ENCODE measurements around the gene DFFB. TPM values are rescaled to one million over a fixed set of nuclear protein-coding genes. Genes with fewer than 3 reads are reported as not detected.
A peak's percentile ranks its signal among the peaks of the same experiment; 100 is the strongest.

Gene DFFB
- total and polyA plus RNA-seq, 7 experiments from 2014 or later: 9.8 to 27.7 (median 14.9) TPM

DNA sequence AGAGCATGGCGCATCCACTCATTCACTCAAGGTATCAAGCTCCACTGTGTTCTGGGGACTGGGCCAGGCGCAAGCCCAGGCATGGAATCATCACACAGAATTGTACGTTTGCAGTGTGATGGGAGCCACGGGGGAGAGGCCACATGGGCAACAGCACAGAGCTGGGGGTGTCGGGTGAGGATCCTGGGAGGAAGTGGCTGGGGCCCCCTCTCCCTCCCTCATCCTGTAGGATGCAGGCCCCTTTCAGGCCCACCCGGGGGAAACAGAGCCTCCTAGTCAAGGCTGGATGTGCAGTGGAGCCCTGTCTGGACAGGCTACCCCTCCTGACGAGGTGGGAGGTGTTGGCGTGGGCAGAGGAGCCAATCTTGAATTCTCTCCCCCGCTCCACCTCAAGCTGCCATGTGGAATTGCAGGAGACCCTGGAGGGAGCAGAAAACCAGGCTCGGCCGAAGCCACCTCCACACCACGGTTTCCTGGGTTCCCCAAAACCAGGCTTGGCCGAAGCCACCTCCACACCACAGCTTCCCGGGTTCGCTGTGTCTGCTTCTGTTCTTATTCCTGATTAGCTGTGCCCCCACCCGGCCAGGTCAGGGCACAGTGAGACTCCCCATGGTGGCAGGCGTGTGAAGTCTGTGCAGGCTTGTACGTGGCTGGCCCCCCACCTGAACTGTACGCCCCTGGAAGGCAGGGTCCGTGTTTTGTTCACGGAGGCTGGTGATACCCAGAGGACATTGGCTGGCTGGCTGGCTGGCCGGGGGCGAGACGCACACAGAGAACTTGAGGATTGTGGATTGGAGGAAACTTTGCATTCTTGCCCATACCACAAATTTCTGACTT lies 46.9 kb downstream of the DFFB start:
- Mint-ChIP-seq H3K27me3 (no peaks in the 10 kb centered on the region), H3K36me3 (peaks cover 0 to 1% (median 0%) of the 10 kb centered on the region in 5 donors), H3K27ac (peak overlapping the region; percentile 92 to 99 (median 95)), H3K4me3 (peak overlapping the region in 8 of 10 donors; percentile 22 to 96 (median 82)), H3K9me3 (peaks cover 0 to 4% (median 0%) of the 10 kb centered on the region in 11 donors), H3K4me1 (peaks cover 13 to 54% (median 36%) of the 10 kb centered on the region in 7 donors)
- Histone ChIP-seq H3K36me3 (ENCODE audit: control insufficient read depth in 2 of 3, insufficient read depth in 3 of 3, low read length in 3 of 3) (no peaks in the 10 kb centered on the region), H3K4me3 (ENCODE audit: low read length) (no peak overlapping the region), H3K4me1 (ENCODE audit: control insufficient read depth in 2 of 2, insufficient read depth in 2 of 2, low read length in 2 of 2) (peaks cover 0 to 37% of the 10 kb centered on the region in 2 donors), H3K27me3 (ENCODE audit: control insufficient read depth in 2 of 2, insufficient read depth in 2 of 2, low read length in 2 of 2) (no peaks in the 10 kb centered on the region), H3K27ac (ENCODE audit: low read depth, low read length) (peak overlapping the region; percentile 74), H3K9me3 (ENCODE audit: control insufficient read depth in 2 of 3, low read length in 3 of 3) (no peaks in the 10 kb centered on the region)
- DNase-seq (no peak), ATAC-seq (no peak)
- ChIA-PET CTCF (interaction anchor here (2.2 kb wide), 1 partner anchor 46 kb away, joined by 6 read pairs; the partner anchor contains the start of genes CEP104 and DFFB), POLR2A (interaction anchor here (0.6 to 2.3 kb wide), 4 partner anchors 10 to 87 kb away, joined by 3 to 8 read pairs (median 4); partner anchors contain the start of genes CEP104 and DFFB)
- intact Hi-C loops (cut with micrococcal nuclease): loop anchor here (5.0 kb wide), 3 partner anchors 372 to 1647 kb away; partner anchors contain the start of gene PRXL2B (in 1 of the 2)

DNA sequence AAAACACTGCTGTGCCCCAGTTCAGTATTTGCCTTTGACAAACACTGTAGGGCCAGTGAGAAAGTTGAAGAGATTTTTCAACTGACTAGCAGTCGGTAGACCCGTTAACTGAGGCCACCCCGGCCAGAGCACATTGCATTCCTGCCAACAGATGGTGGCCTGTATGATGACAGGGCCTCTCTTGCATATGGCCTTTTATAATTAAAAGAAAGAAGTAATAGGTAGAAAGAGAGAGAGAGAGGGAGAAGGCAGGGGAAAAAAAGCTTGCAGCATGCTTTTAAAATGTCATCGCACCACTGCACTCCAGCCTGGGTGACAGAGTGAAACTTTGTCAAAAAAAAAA lies 47.5 kb downstream of the DFFB start:
- peaks cover 0 to 4% (median 0%) of the 10 kb centered on the region in 11 donors for H3K9me3 Mint-ChIP-seq
- H3K4me3 Mint-ChIP-seq: no peak overlapping the region
- peak overlapping the region in 6 of 9 donors; percentile 24 to 65 (median 41) for H3K27ac Mint-ChIP-seq
- Histone ChIP-seq H3K36me3 (ENCODE audit: control insufficient read depth in 2 of 3, insufficient read depth in 3 of 3, low read length in 3 of 3) (no peaks in the 10 kb centered on the region), H3K4me3 (ENCODE audit: low read length) (no peak overlapping the region), H3K27me3 (ENCODE audit: control insufficient read depth in 2 of 2, insufficient read depth in 2 of 2, low read length in 2 of 2) (no peaks in the 10 kb centered on the region), H3K9me3 (ENCODE audit: control insufficient read depth in 2 of 3, low read length in 3 of 3) (no peaks in the 10 kb centered on the region), H3K4me1 (ENCODE audit: control insufficient read depth in 2 of 2, insufficient read depth in 2 of 2, low read length in 2 of 2) (peaks cover 0 to 33% of the 10 kb centered on the region in 2 donors), H3K27ac (ENCODE audit: low read depth, low read length) (peak overlapping the region; percentile 74)
- ChIA-PET CTCF (no interaction called here), POLR2A (no interaction called here)
- ATAC-seq (no peak), DNase-seq (no peak)
- H3K4me1 Mint-ChIP-seq: peaks cover 13 to 52% (median 36%) of the 10 kb centered on the region in 7 donors
- H3K36me3 Mint-ChIP-seq: peaks cover 0 to 1% (median 0%) of the 10 kb centered on the region in 5 donors
- no peaks in the 10 kb centered on the region for H3K27me3 Mint-ChIP-seq
- intact Hi-C loops (cut with micrococcal nuclease): loop anchor here (5.0 kb wide), 3 partner anchors 373 to 1648 kb away; partner anchors contain the start of gene PRXL2B (in 1 of the 2)

DNA sequence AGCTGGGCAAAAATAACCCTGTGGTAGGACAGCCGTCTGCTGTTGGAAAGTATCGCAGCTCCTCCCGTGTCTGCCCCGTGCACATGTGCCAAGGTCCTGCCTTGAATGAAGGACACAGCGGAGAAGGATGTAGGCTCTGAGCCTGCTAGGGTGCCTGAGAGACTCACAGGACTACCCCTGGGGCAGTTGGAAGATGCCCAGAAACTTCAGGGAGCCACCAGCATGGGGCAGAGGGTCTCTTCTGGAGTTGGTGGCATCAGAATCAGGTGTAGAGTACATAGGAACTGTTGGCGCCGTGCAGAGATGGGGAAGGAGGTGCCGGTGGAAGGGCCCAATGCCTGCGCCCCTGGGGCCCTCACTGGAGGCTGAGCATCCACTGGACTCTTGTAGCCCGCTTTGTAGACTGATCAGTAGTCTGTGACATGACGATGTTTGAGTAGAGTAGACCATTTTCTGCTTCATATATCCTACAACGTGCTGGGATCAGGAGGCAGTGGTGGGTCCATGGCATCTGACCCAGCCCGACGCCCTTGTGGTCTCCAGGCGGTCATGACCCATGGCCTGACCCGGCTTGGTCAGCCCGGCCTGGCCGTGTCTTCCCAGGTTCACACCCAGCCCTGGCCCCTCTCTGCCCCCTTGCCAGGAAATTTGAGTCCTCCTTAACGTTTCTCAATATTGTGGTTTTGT lies 48.1 kb downstream of the DFFB start:
- peaks cover 0 to 33% of the 10 kb centered on the region in 2 donors for H3K4me1 ChIP-seq (ENCODE audit: control insufficient read depth in 2 of 2, insufficient read depth in 2 of 2, low read length in 2 of 2)
- no peaks in the 10 kb centered on the region for H3K27me3 Mint-ChIP-seq
- H3K9me3 Mint-ChIP-seq: peaks cover 0 to 4% (median 0%) of the 10 kb centered on the region in 11 donors
- no peaks in the 10 kb centered on the region for H3K36me3 ChIP-seq (ENCODE audit: control insufficient read depth in 2 of 3, insufficient read depth in 3 of 3, low read length in 3 of 3)
- peak overlapping the region in 4 of 9 donors; percentile 9 to 84 (median 62) for H3K27ac Mint-ChIP-seq
- H3K4me3 Mint-ChIP-seq: no peak overlapping the region
- ChIA-PET POLR2A (no interaction called here), CTCF (no interaction called here)
- no peak overlapping the region for H3K4me3 ChIP-seq (ENCODE audit: low read length)
- H3K27me3 ChIP-seq (ENCODE audit: control insufficient read depth in 2 of 2, insufficient read depth in 2 of 2, low read length in 2 of 2): no peaks in the 10 kb centered on the region
- ATAC-seq (no peak), DNase-seq (no peak)
- H3K27ac ChIP-seq (ENCODE audit: low read depth, low read length): no peak overlapping the region
- no peaks in the 10 kb centered on the region for H3K9me3 ChIP-seq (ENCODE audit: control insufficient read depth in 2 of 3, low read length in 3 of 3)
- no peaks in the 10 kb centered on the region for H3K36me3 Mint-ChIP-seq
- intact Hi-C loops (cut with micrococcal nuclease): no loop called here
- peaks cover 13 to 50% (median 35%) of the 10 kb centered on the region in 7 donors for H3K4me1 Mint-ChIP-seq

DNA sequence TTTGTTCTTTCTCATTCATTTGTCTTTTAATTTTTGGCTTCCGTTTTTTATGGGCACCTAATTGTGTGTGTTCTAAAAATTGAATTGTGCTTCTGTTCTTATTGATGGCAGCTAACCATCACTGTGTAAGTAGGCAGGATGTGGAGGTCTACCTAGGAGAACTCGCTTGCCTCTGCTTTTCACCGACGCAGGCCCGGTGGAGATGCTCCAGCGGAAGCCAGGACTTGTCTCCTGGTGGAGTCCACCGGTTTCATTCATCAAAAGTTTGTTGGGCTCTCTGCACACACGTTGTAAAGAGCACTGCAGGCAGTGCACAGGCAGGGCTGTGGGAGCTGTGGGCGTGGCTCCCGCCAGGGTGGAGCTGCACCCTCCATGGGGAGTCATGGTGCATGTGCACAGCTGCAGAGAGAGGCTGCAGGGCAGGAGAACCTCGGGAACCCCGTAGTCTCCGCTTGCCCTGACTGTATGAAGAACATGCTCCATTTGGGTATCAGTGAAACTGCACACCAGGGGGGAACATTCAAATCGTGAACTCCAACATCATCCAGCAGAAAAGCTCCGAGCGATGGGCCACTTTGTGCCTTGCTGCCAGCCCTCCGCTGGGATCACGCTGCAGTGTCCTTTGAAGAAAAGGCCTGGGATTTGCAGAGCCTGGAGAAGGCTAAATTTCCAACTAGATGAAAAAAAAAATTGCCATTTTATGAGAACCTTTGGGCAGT lies 48.8 kb downstream of the DFFB start:
- Mint-ChIP-seq H3K4me3 (no peak overlapping the region), H3K27ac (peak overlapping the region in 4 of 9 donors; percentile 4 to 84 (median 32)), H3K9me3 (peaks cover 0 to 4% (median 0%) of the 10 kb centered on the region in 11 donors), H3K27me3 (no peaks in the 10 kb centered on the region), H3K36me3 (no peaks in the 10 kb centered on the region), H3K4me1 (peaks cover 13 to 45% (median 29%) of the 10 kb centered on the region in 7 donors)
- Histone ChIP-seq H3K4me1 (ENCODE audit: control insufficient read depth in 2 of 2, insufficient read depth in 2 of 2, low read length in 2 of 2) (peaks cover 0 to 33% of the 10 kb centered on the region in 2 donors), H3K27me3 (ENCODE audit: control insufficient read depth in 2 of 2, insufficient read depth in 2 of 2, low read length in 2 of 2) (no peaks in the 10 kb centered on the region), H3K9me3 (ENCODE audit: control insufficient read depth in 2 of 3, low read length in 3 of 3) (no peaks in the 10 kb centered on the region), H3K27ac (ENCODE audit: low read depth, low read length) (no peak overlapping the region), H3K36me3 (ENCODE audit: control insufficient read depth in 2 of 3, insufficient read depth in 3 of 3, low read length in 3 of 3) (no peaks in the 10 kb centered on the region), H3K4me3 (ENCODE audit: low read length) (no peak overlapping the region)
- no peak for DNase-seq
- POLR2A ChIA-PET: no interaction called here
- intact Hi-C loops (cut with micrococcal nuclease): no loop called here
- CTCF ChIA-PET: no interaction called here
- no peak for ATAC-seq

DNA sequence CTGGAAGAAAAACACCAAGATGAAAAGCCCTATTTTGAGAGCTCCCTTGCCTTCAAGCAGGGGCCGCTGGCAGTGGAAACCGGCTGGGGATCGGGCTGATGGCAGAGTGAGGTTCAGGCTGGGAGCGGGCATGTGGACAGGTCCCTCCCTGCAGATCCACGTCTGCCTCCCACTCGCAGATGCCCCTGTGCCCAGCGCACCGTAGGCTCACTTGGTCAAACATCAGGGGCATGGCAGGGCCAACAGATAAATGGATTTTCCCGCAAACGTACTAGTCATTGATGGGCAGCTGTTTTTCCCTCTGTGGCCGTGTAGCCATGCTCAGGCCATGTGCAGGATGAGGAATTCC lies 49.4 kb downstream of the DFFB start:
- no peak overlapping the region for H3K4me3 ChIP-seq (ENCODE audit: low read length)
- no peaks in the 10 kb centered on the region for H3K9me3 ChIP-seq (ENCODE audit: control insufficient read depth in 2 of 3, low read length in 3 of 3)
- H3K9me3 Mint-ChIP-seq: peaks cover 0 to 4% (median 0%) of the 10 kb centered on the region in 11 donors
- peaks cover 0 to under 1% (median 0%) of the 10 kb centered on the region in 5 donors for H3K27me3 Mint-ChIP-seq
- no peaks in the 10 kb centered on the region for H3K27me3 ChIP-seq (ENCODE audit: control insufficient read depth in 2 of 2, insufficient read depth in 2 of 2, low read length in 2 of 2)
- H3K36me3 ChIP-seq (ENCODE audit: control insufficient read depth in 2 of 3, insufficient read depth in 3 of 3, low read length in 3 of 3): no peaks in the 10 kb centered on the region
- H3K27ac ChIP-seq (ENCODE audit: low read depth, low read length): no peak overlapping the region
- ChIA-PET POLR2A (no interaction called here), CTCF (interaction anchor here (0.5 kb wide), 1 partner anchor 61 kb away, joined by 4 read pairs; no protein-coding TSS in a partner anchor)
- no peaks in the 10 kb centered on the region for H3K36me3 Mint-ChIP-seq
- H3K4me1 Mint-ChIP-seq: peaks cover 13 to 45% (median 29%) of the 10 kb centered on the region in 7 donors
- ATAC-seq: no peak
- peaks cover 0 to 30% of the 10 kb centered on the region in 2 donors for H3K4me1 ChIP-seq (ENCODE audit: control insufficient read depth in 2 of 2, insufficient read depth in 2 of 2, low read length in 2 of 2)
- intact Hi-C loops (cut with micrococcal nuclease): no loop called here
- DNase-seq: no peak
- no peak overlapping the region for H3K4me3 Mint-ChIP-seq
- peak overlapping the region in 1 of 9 donors; percentile 10 for H3K27ac Mint-ChIP-seq

DNA sequence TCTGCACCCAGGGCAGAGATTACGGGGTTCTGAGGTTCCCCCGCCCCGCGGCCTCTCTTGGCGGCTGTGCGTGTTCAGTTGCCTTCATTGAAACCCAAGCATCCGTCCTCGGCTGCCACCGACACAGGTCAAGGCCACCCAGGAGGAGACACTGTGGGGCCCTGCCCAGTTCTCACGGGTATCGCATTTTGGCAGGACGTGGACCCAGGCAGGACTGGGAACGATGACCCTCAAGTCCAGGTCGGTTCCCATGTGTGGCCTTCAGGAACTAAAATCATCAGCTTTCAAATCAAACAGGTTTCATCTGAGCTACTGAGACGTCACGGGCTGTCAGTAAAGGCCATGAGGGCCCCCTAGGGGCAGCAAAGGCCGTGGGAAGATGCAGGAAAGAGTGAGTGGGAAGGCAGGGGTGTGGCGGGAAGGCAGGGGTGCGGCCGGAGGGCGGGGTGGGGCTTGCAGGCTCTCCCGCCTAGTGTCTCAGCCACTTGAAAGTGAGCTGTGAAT lies 49.8 kb downstream of the DFFB start:
- Histone ChIP-seq H3K27me3 (ENCODE audit: control insufficient read depth in 2 of 2, insufficient read depth in 2 of 2, low read length in 2 of 2) (no peaks in the 10 kb centered on the region), H3K36me3 (ENCODE audit: control insufficient read depth in 2 of 3, insufficient read depth in 3 of 3, low read length in 3 of 3) (no peaks in the 10 kb centered on the region), H3K4me1 (ENCODE audit: control insufficient read depth in 2 of 2, insufficient read depth in 2 of 2, low read length in 2 of 2) (peaks cover 0 to 28% of the 10 kb centered on the region in 2 donors), H3K4me3 (ENCODE audit: low read length) (no peak overlapping the region), H3K9me3 (ENCODE audit: control insufficient read depth in 2 of 3, low read length in 3 of 3) (no peaks in the 10 kb centered on the region), H3K27ac (ENCODE audit: low read depth, low read length) (no peak overlapping the region)
- peak overlapping the region in 1 of 9 donors; percentile 21 for H3K27ac Mint-ChIP-seq
- ChIA-PET CTCF (interaction anchor here (0.5 kb wide), 1 partner anchor 61 kb away, joined by 4 read pairs; no protein-coding TSS in a partner anchor), POLR2A (no interaction called here)
- DNase-seq (no peak), ATAC-seq (no peak)
- no peak overlapping the region for H3K4me3 Mint-ChIP-seq
- no peaks in the 10 kb centered on the region for H3K36me3 Mint-ChIP-seq
- peaks cover 8 to 43% (median 27%) of the 10 kb centered on the region in 7 donors for H3K4me1 Mint-ChIP-seq
- H3K27me3 Mint-ChIP-seq: peaks cover 0 to 5% (median 0%) of the 10 kb centered on the region in 5 donors
- intact Hi-C loops (cut with micrococcal nuclease): no loop called here
- peaks cover 0 to 4% (median 0%) of the 10 kb centered on the region in 11 donors for H3K9me3 Mint-ChIP-seq

Measured in naive thymus-derived CD4-positive, alpha-beta T cell (primary cell).